GM18498 (cell line): Measurements from ENCODE around the gene ZNF653.

Experiments used
- ATAC-seq: cut with Tn5 transposase; IDR thresholded peaks from one replicate; pipeline ENCODE4 v1.9.1; 2021; ENCODE audit warnings: mild to moderate bottlenecking, moderate library complexity; ENCODE audit not compliant: unreplicated experiment

Gene ZNF653

GRCh38 chr19:11528551-11529341 is 23.1 kb upstream of the ZNF653 start, which contains the start of gene ECSIT:
Gene ECSIT (minus strand): TSS chr19:11529134. CDS start chr19:11519170, 9,964 bp downstream.
- ATAC-seq: peak; percentile 95

DNA sequence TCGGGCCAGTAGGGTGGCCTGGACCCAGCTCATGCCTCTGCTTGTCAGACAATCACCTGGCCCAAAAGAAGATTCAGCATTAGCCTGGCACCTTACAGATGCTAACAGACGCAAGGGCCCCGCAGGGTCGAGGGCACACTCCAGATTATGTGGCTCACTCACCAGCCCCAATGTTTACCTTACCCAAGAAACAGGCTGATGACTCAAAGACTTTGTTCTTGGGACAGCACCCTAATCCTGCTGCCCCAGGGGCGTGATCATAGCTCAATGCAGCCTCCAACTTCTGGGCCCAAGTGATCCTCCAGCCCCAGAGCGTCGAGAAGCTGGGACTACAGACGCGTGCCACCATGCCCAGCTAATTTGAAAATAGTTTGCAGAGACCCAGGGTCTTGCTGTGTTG is 13.5 kb upstream of the ZNF653 start:
- ATAC-seq: no peak

DNA sequence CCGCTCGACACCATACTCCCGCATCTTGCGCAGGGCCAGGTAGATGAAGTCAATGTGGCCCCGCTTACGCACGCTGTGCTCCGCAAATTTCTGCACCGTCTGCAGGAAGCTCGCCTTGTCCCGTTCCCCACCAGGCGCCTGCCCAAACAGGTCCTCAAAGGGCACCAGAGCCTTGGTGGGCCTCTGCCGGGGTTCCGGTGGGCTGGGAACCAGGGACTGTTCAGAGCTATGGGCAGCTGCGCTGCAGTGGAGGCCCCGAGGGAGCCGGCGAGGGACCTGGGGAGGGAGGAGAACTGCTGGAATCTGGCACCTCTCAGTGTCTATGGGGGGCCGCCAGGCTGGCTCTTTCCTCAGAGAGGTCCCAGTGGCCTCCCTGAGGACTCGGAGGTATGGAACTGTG is 8.3 kb upstream of the ZNF653 start:
- ATAC-seq: no peak

- ATAC-seq: no peak
These were observed 4.8 kb upstream of the ZNF653 start for GRCh38 chr19:11510444-11510843.

GRCh38 chr19:11507370-11508078 is 1.9 kb upstream of the ZNF653 start:
- ATAC-seq: no peak

DNA sequence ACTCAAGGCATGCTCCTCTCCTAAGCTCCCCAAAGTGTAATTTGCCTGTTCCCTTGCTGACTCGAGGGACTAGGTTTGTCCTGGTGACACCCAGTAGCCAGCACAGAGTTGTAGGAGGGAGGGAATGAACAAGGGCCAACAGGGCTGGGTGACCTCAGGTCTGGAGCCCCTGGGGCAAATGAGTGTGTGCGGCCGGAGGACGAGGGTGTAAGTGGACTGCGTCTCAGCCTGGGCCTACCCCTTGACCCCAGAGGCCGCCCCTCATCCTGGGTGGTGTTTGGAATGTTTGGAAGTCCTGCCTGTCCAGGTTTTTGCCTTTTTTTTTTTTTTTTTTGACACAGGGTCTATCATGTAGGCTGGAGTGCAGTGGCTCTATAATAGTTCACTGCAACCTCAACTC is 1.3 kb upstream of the ZNF653 start:
- ATAC-seq: no peak

- peak; percentile 30 for ATAC-seq
These were observed 489 bp upstream of the ZNF653 start for GRCh38 chr19:11506101-11506555.

- peak; percentile 88 for ATAC-seq
These were observed 571 bp downstream of the ZNF653 start for GRCh38 chr19:11505032-11505503.

GRCh38 chr19:11504502-11505031 is 1.1 kb downstream of the ZNF653 start:
- ATAC-seq: no peak

- no peak for ATAC-seq
These were observed 5.7 kb downstream of the ZNF653 start for GRCh38 chr19:11499890-11500420.

DNA sequence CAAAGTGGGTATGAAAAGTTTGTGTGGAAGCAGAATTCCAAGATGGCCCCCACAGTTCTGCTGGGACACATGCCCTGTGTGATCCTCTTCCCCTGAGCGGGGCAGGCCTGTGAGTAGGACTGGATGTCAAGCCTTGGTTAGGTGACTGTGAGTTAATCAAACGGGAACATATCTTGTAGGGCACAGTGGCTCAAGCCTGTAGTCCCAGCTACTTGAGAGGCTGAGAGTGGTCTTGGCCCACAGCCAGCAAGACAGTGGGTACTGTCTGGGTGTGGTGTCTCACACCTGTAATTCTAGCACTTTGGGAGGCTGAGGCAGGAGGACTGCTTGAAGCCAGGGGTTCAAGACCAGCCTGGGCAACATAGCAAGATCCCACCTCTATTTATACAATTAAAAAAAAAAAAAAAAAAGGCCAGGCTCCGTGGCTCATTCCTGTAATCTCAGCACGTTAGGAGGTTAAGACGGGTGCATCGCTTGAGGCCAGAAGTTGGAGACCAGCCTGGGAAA is 6.4 kb downstream of the ZNF653 start:
- no peak for ATAC-seq

GRCh38 chr19:11496391-11497163 is 9.1 kb downstream of the ZNF653 start:
- no peak for ATAC-seq

GRCh38 chr19:11495885-11496284 is 9.8 kb downstream of the ZNF653 start:
- no peak for ATAC-seq

GRCh38 chr19:11495481-11495880 is 10.2 kb downstream of the ZNF653 start:
- ATAC-seq: no peak

DNA sequence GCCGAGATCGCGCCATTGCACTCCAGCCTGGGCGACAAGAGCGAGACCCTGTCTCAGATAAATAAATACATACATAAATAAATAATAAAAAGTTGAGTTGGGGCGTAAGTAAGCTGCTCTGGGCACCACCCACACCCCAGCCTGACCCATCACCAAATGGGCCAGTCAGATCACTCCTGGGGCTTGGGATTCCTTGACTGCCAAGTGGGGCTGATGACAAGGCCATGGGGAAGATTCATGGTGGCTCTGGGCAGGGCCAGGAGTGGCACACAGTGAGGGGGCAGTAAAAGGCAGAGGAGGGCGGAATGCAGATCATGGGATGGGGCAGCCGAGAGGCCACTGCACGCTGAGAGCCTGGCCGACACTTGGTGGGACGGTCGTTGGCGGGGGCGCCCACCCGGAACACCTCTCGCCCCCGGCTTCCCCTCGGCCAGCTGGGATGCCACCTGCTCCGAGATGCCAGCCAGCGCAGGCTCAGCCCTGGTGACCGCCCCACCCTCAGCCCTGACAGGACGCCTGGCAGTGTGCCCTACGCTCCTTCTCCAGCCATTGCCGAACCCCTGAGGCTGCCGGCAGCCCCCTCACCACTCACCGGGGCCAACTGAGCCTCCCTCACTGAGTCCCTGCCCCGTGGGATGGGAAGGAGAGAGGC is 10.9 kb downstream of the ZNF653 start:
- ATAC-seq: no peak

DNA sequence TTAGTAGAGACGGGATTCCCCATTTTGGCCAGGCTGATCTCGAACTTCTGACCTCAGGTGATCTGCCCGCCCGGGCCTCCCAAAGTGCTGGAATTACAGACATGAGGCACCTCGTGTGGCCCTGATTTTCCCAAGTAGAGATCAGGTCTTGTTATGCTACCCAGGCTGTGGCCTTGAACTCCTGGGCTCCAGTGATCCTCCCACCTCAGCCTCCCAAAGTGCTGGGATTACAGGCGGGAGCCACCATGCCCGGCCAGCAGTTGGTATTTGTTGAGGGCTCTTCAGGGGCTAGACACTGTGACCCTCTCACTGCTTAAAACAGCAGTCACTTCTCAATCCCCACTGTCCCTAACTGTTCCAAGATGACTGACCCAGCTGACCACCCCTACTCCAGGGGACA is 16.3 kb downstream of the ZNF653 start:
- ATAC-seq: no peak

- no peak for ATAC-seq
These were observed 18.8 kb downstream of the ZNF653 start for GRCh38 chr19:11486661-11487503.

DNA sequence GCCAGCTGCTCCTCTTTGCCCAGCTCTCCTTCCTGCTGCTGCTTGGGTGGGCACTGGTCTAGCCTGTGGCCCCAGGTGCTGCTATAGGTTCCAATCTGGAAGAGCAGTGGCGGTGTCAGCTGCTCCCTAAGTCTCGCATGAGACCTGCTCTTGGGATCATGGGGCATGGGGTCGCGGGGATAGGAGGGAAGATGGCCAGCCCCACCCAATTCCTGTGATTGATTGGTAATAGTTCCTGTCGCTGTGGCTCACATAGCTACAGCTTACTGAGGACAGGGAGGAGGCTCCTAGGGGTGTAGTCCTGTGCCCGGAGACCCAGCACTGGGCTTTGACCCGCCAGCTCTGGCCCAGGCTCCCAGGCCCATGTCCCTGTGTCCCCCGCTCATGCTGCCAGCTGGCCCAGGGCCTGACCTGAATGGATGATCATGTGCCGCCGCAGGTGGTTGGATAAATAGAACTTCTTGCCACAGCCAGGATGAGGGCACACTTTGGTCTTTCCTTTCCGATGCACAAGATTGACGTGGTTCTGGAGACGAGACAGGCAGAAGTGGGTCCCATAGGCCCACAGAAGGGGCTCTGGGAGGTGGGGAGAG is 20.3 kb downstream of the ZNF653 start:
- no peak for ATAC-seq
